CD4-positive, alpha-beta T cell treated with Interleukin-21 for 1 hour (primary cell): ENCODE data around the gene UVSSA.
"Not testable (repeated sequence)": the region's sequence is repeated elsewhere in the genome, so short reads cannot be mapped to it uniquely, and the experiment has no call there.

ENCODE experiments used
- DNase-seq: peaks from one replicate; pipeline ENCODE4 v3.0.0-alpha.2; 2020

Gene UVSSA

GRCh38 chr4:1365271-1366178, 18.5 kb downstream of the UVSSA start:
- DNase-seq: no peak

GRCh38 chr4:1366371-1367229, 19.6 kb downstream of the UVSSA start:
- DNase-seq: no peak

- DNase-seq: no peak
Observed at GRCh38 chr4:1367230-1367935, 20.4 kb downstream of the UVSSA start.

- DNase-seq: no peak
Observed at GRCh38 chr4:1367936-1368289, 20.9 kb downstream of the UVSSA start.

- no peak for DNase-seq
Observed at GRCh38 chr4:1368421-1369090, 21.5 kb downstream of the UVSSA start.

GRCh38 chr4:1369091-1369450, 22.1 kb downstream of the UVSSA start:
- DNase-seq: no peak

- DNase-seq: no peak
Observed at GRCh38 chr4:1369479-1370079, 22.6 kb downstream of the UVSSA start.

GRCh38 chr4:1370321-1371124, 23.5 kb downstream of the UVSSA start:
- DNase-seq: no peak

GRCh38 chr4:1371176-1372165, 24.5 kb downstream of the UVSSA start:
- no peak for DNase-seq

GRCh38 chr4:1372576-1372975, 25.6 kb downstream of the UVSSA start:
- DNase-seq: not testable (repeated sequence)

GRCh38 chr4:1373892-1374705, 27.1 kb downstream of the UVSSA start:
- DNase-seq: no peak

GRCh38 chr4:1374706-1375045, 27.7 kb downstream of the UVSSA start:
- DNase-seq: no peak

GRCh38 chr4:1375051-1375721, 28.2 kb downstream of the UVSSA start:
- DNase-seq: no peak

GRCh38 chr4:1375761-1376322, 28.8 kb downstream of the UVSSA start:
- no peak for DNase-seq

- no peak for DNase-seq
Observed at GRCh38 chr4:1376391-1376840, 29.4 kb downstream of the UVSSA start.

- DNase-seq: no peak
Observed at GRCh38 chr4:1376841-1377605, 30.0 kb downstream of the UVSSA start.

GRCh38 chr4:1377606-1378261, 30.7 kb downstream of the UVSSA start:
- DNase-seq: no peak
